Ishikawa (cell line): Measurements from ENCODE around the gene MYO1E.

Experiments used
- CEBPB ChIP-seq: IDR thresholded peaks from 2 replicates; pipeline ENCODE4 v1.6.1; 2012
- CREB1 ChIP-seq: IDR thresholded peaks from 2 replicates; pipeline ENCODE4 v1.6.1; 2012; ENCODE audit warnings: low read depth
- EGR1 ChIP-seq: IDR thresholded peaks from 2 replicates; pipeline ENCODE4 v1.6.1; 2012
- EP300 ChIP-seq: IDR thresholded peaks from 2 replicates; pipeline ENCODE4 v1.6.1; 2012; ENCODE audit warnings: borderline replicate concordance
- FOXM1 ChIP-seq: IDR thresholded peaks from 2 replicates; pipeline ENCODE4 v1.6.1; 2012; ENCODE audit warnings: low read depth, borderline replicate concordance
- NFIC ChIP-seq: IDR thresholded peaks from 2 replicates; pipeline ENCODE4 v1.6.1; 2012
- RAD21 ChIP-seq: IDR thresholded peaks from 2 replicates; pipeline ENCODE4 v1.6.1; 2012; ENCODE audit warnings: low read depth
- TAF1 ChIP-seq: IDR thresholded peaks from 2 replicates; pipeline ENCODE4 v1.6.1; 2012; ENCODE audit warnings: low read depth, mild to moderate bottlenecking
- TCF12 ChIP-seq: IDR thresholded peaks from 2 replicates; pipeline ENCODE4 v1.6.1; 2012; ENCODE audit warnings: low read depth
- TEAD4 ChIP-seq: IDR thresholded peaks from 2 replicates; pipeline ENCODE4 v1.6.1; 2012
- YY1 ChIP-seq: IDR thresholded peaks from 2 replicates; pipeline ENCODE4 v1.6.1; 2012; ENCODE audit warnings: low read depth
- ZBTB7A ChIP-seq: IDR thresholded peaks from 2 replicates; pipeline ENCODE4 v1.6.1; 2012; ENCODE audit warnings: low read depth
- TF ChIP-seq, protein P1 (sequence below): IDR thresholded peaks from 2 replicates; pipeline ENCODE4 v1.6.1; 2012
- TF ChIP-seq, protein P2 (sequence below): IDR thresholded peaks from 2 replicates; pipeline ENCODE4 v1.6.1; 2012; ENCODE audit warnings: low read depth, mild to moderate bottlenecking
- TF ChIP-seq, protein P3 (sequence below): IDR thresholded peaks from 2 replicates; pipeline ENCODE4 v1.6.1; 2012

The MYO1E gene

GRCh38 chr15:59304807-59305206 is 67.9 kb downstream of the MYO1E start:
- no peak for TF ChIP-seq RAD21
- no peak for TF ChIP-seq CEBPB
- TF ChIP-seq, protein P1, sequence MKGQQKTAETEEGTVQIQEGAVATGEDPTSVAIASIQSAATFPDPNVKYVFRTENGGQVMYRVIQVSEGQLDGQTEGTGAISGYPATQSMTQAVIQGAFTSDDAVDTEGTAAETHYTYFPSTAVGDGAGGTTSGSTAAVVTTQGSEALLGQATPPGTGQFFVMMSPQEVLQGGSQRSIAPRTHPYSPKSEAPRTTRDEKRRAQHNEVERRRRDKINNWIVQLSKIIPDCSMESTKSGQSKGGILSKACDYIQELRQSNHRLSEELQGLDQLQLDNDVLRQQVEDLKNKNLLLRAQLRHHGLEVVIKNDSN, result no peak
- no peak for TF ChIP-seq CREB1
- no peak for TF ChIP-seq NFIC
- no peak for TF ChIP-seq TAF1
- TF ChIP-seq EGR1, result no peak
- TF ChIP-seq TCF12, result no peak

- TF ChIP-seq, protein P2, sequence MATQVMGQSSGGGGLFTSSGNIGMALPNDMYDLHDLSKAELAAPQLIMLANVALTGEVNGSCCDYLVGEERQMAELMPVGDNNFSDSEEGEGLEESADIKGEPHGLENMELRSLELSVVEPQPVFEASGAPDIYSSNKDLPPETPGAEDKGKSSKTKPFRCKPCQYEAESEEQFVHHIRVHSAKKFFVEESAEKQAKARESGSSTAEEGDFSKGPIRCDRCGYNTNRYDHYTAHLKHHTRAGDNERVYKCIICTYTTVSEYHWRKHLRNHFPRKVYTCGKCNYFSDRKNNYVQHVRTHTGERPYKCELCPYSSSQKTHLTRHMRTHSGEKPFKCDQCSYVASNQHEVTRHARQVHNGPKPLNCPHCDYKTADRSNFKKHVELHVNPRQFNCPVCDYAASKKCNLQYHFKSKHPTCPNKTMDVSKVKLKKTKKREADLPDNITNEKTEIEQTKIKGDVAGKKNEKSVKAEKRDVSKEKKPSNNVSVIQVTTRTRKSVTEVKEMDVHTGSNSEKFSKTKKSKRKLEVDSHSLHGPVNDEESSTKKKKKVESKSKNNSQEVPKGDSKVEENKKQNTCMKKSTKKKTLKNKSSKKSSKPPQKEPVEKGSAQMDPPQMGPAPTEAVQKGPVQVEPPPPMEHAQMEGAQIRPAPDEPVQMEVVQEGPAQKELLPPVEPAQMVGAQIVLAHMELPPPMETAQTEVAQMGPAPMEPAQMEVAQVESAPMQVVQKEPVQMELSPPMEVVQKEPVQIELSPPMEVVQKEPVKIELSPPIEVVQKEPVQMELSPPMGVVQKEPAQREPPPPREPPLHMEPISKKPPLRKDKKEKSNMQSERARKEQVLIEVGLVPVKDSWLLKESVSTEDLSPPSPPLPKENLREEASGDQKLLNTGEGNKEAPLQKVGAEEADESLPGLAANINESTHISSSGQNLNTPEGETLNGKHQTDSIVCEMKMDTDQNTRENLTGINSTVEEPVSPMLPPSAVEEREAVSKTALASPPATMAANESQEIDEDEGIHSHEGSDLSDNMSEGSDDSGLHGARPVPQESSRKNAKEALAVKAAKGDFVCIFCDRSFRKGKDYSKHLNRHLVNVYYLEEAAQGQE, result no peak
- TF ChIP-seq CREB1 (no peak), EP300 (no peak), ZBTB7A (no peak), RAD21 (no peak), YY1 (no peak), NFIC (no peak), EGR1 (no peak), CEBPB (no peak), TEAD4 (no peak), FOXM1 (no peak), TAF1 (no peak), TCF12 (no peak)
- TF ChIP-seq, protein P3, sequence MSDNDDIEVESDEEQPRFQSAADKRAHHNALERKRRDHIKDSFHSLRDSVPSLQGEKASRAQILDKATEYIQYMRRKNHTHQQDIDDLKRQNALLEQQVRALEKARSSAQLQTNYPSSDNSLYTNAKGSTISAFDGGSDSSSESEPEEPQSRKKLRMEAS, result no peak
- TF ChIP-seq, protein P1, result no peak
Observed at GRCh38 chr15:59304034-59304795, 68.5 kb downstream of the MYO1E start.

DNA sequence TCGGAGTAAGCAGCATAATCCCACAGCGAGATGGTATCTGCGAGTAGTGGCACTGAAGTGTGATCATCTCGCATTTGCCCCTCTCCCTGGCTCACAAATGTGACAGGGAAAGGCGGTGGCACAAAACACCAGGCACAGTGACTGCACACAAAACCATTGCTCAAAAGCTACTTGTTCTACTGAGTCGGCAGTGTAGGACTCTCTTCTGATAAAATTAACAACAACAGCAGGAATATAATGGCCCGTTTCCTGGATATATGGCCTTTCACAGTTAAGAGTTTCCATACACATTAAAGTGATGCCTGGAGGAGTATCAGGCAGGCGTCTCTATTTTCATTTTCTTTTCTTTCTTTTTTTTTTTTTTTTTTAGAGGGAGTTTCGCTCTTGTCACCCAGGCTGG is 69.0 kb downstream of the MYO1E start:
- TF ChIP-seq, protein P1, result no peak
- no peak for TF ChIP-seq ZBTB7A
- no peak for TF ChIP-seq CEBPB
- TF ChIP-seq NFIC, result no peak
- TF ChIP-seq, protein P3, result no peak
- TF ChIP-seq FOXM1, result no peak
- no peak for TF ChIP-seq EGR1
- TF ChIP-seq TCF12, result no peak
- TF ChIP-seq RAD21, result no peak
- TF ChIP-seq TEAD4, result no peak
- no peak for TF ChIP-seq CREB1
- no peak for TF ChIP-seq TAF1
- TF ChIP-seq, protein P2, result no peak
- no peak for TF ChIP-seq EP300
- TF ChIP-seq YY1, result no peak

DNA sequence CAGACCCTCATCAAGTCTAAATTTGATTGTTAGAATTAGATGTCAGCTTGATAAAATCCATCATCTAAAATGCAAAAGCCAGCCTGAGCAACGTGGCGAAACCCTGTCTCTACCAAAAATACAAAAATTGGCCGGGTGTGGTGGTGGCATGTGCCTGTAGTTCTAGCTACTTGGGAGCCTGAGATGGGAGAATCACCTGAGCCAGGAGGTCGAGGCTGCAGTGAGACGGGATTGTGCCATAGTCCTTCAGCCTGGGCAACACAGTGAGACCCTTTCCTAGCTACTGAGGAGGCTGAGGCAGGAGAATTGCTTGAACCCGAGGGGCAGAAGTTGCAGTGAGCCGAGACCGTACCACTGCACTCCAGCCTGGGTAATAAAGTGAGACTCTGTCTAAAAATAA is 69.5 kb downstream of the MYO1E start:
- no peak for TF ChIP-seq TCF12
- TF ChIP-seq, protein P1, result no peak
- TF ChIP-seq, protein P3, result no peak

DNA sequence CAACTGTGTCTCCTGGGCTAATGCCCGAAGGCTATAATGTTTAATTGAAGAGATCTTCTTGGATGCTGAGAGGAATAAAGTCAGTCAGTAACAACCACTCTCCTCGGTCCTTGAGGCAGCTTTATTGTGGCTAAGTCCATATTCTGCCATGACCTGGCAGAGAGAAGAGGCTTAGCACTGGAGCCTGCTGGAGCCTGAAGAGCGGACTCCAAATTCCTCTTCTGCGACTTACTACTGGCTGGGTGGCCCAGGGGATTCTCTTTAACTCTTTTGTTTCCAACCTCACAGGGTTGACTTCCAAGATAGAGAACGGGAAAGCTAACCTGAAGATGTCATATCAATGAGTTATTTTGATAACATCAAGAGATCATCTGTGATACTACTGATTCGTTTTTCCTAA is 71.1 kb downstream of the MYO1E start:
- TF ChIP-seq CEBPB (no peak), YY1 (no peak), EGR1 (no peak), TCF12 (no peak), CREB1 (no peak), RAD21 (no peak), FOXM1 (no peak), TAF1 (no peak), EP300 (no peak), TEAD4 (no peak), NFIC (no peak)
- TF ChIP-seq, protein P3, result no peak
- TF ChIP-seq, protein P1, result no peak
- TF ChIP-seq, protein P2, result no peak
